Small intestine (tissue), 7 donors: ENCODE measurements around the gene NR1H3. TPM values are rescaled to one million over a fixed set of nuclear protein-coding genes. Genes with fewer than 3 reads are reported as not detected.
A peak's percentile ranks its signal among the peaks of the same experiment; 100 is the strongest.

Source experiments
- DNase-seq, 2 donors: peaks; one replicate each; pipeline versions ENCODE4 v3.0.0 to v3.0.0-alpha.2; 2013
- FAIRE-seq: peaks from 2 replicates; lab custom pipeline; 2012; peaks lifted over from hg19 to GRCh38; lab: Jason Lieb, UNC
- H3K27ac ChIP-seq, 3 donors: one replicate each; pipeline ENCODE4 v1.5.1; 2013; ENCODE audit warnings: low read length in 2 of 3, mild to moderate bottlenecking in 2 of 3, control low read depth in 1 of 3, inconsistent platforms in 1 of 3, low read depth in 1 of 3, moderate library complexity in 1 of 3
- H3K27me3 ChIP-seq, 3 donors: one replicate each; pipeline ENCODE4 v1.6.1; 2013; ENCODE audit warnings: low read length in 3 of 3, inconsistent platforms in 1 of 3; ENCODE audit not compliant: control insufficient read depth in 3 of 3, insufficient read depth in 3 of 3
- H3K36me3 ChIP-seq, 3 donors: one replicate each; pipeline ENCODE4 v1.6.1; 2013; ENCODE audit warnings: low read length in 3 of 3, inconsistent platforms in 1 of 3, low read depth in 1 of 3, mild to moderate bottlenecking in 1 of 3, moderate library complexity in 1 of 3; ENCODE audit not compliant: control insufficient read depth in 3 of 3, insufficient read depth in 2 of 3
- H3K4me1 ChIP-seq, 3 donors: one replicate each; pipeline ENCODE4 v1.6.1; 2013; ENCODE audit warnings: low read length in 2 of 3, inconsistent platforms in 1 of 3, low read depth in 1 of 3, mild to moderate bottlenecking in 1 of 3, moderate library complexity in 1 of 3; ENCODE audit not compliant: control insufficient read depth in 3 of 3, insufficient read depth in 2 of 3
- H3K4me3 ChIP-seq, 3 donors: one replicate each; pipeline ENCODE4 v1.5.1; 2013; ENCODE audit warnings: low read length in 3 of 3, control low read depth in 1 of 3, inconsistent platforms in 1 of 3, low read depth in 1 of 3, mild to moderate bottlenecking in 1 of 3, moderate library complexity in 1 of 3
- H3K9me3 ChIP-seq, 2 donors: one replicate each; pipeline ENCODE4 v1.6.1; 2013; ENCODE audit warnings: low read depth in 1 of 2, low read length in 1 of 2; ENCODE audit not compliant: control insufficient read depth in 2 of 2, insufficient read depth in 1 of 2
- WGBS, 3 donors: extraction: QIAGEN DNeasy Blood & Tissue Kit; methylation state at CpG; one replicate each; pipeline ENCODE4 v1.1.7; 2013; 5-methylcytosine and 5-hydroxymethylcytosine counted together
- polyA plus RNA-seq, 4 donors: library from polyadenylated mRNA; stranded (reverse) in 3 of 4; unstranded in 1 of 4; fragments of 200-250 nt in 3 of 4; fragments of 120-200 nt in 1 of 4; gene quantifications; one replicate each; pipeline versions ENCODE4 v1.2.1 to v1.2.3, GENCODE V29; 2013
- donor health status: healthy with polysubstance abuse.
- donor health status: control.
- donor health status: control.
- donor health status: Bipolar disorder and iron deficiency.
- donor health status: healthy.

Gene NR1H3
- polyA plus RNA-seq, 4 donors, result 102 to 366 (median 199) TPM

DNA sequence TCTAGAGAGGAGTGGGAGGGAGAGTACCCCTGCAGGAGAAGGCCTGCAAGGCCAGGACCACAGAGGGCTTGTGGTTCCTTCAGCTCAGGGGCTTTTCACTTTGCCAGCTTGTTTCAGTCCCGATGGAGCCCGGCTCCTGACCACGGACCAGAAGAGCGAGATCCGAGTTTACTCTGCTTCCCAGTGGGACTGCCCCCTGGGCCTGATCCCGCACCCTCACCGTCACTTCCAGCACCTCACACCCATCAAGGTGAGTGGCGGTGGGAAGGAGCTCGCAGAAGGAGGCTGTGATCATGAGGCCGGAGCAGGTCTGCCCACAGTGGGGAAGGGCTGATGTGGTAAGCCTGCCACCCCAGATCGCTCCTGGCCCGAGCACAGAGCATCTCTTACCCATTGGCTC is 22.6 kb upstream of the NR1H3 start:
- WGBS, 3 donors, result 92 to 93% (median 92%) methylated on average over 12 of the region's 12 CpGs
- Histone ChIP-seq H3K27me3 (no peaks in the 10 kb centered on the region), H3K4me1 (peaks cover 0 to 17% (median 0%) of the 10 kb centered on the region in 3 donors), H3K36me3 (peaks cover 4 to 54% (median 5%) of the 10 kb centered on the region in 3 donors), H3K9me3 (no peaks in the 10 kb centered on the region), H3K4me3 (no peak overlapping the region), H3K27ac (no peak overlapping the region)
- FAIRE-seq (no peak), DNase-seq (no peak)

DNA sequence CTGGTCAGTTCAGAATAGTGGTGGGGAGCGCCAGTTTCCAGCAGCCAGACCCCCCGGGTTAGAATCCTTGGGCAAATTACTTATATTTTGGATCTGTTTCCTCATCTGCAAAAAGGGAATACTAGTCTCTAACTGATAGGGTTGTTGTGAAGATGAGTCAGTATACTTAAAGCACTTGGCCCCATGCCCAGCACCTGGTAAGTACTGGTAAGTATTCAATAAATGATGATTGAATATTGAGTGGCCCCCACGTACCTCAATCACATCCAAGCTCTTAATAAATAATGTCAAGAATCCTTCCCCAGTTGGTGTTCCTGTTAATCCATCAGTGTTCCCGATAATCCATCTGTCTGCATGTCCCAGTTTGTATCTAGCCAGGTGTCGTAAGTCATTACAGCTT is 21.3 kb upstream of the NR1H3 start:
- H3K36me3 ChIP-seq, result peaks cover 5 to 62% (median 9%) of the 10 kb centered on the region in 3 donors
- no peak overlapping the region for H3K4me3 ChIP-seq
- peaks cover 0 to 17% (median 0%) of the 10 kb centered on the region in 3 donors for H3K4me1 ChIP-seq
- FAIRE-seq (no peak), DNase-seq (no peak)
- 81 to 87% (median 83%) methylated on average over 5 of the region's 5 CpGs for WGBS, 3 donors
- no peaks in the 10 kb centered on the region for H3K27me3 ChIP-seq
- no peaks in the 10 kb centered on the region for H3K9me3 ChIP-seq
- H3K27ac ChIP-seq, result no peak overlapping the region

DNA sequence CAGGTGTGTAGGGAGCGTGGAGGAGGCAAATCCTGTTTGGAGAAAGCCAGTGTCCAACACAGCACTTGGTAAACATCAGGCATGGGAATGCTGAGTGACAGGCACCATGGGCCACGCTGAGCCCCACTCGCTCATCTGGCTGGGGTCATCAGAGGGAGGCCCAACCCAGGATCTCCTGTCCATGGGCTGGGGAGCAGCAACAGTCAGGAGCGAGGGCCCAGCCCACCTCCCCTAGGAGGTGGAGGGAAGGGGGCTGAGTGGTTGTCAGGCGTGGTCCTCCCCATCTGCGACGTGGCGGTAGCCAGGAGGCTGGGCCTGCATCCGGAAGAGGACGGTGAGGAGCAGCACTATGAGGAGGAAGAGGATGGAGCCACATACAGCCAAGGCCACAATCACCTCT is 17.9 kb upstream of the NR1H3 start:
- FAIRE-seq (no peak), DNase-seq (no peak)
- WGBS, 3 donors, result 92 to 93% (median 93%) methylated on average over 8 to 10 of the region's 10 CpGs

GRCh38 chr11:47241841-47242301 is 15.9 kb upstream of the NR1H3 start:
- WGBS, 3 donors, result 89 to 93% (median 90%) methylated on average over 3 of the region's 3 CpGs
- Histone ChIP-seq H3K36me3 (peaks cover 18 to 88% (median 26%) of the 10 kb centered on the region in 3 donors), H3K4me1 (peaks cover 0 to 16% (median under 1%) of the 10 kb centered on the region in 3 donors), H3K9me3 (no peaks in the 10 kb centered on the region), H3K27me3 (no peaks in the 10 kb centered on the region), H3K27ac (no peak overlapping the region), H3K4me3 (no peak overlapping the region)
- DNase-seq (no peak), FAIRE-seq (no peak)

More for the DNA sequence above, 17.9 kb upstream of the NR1H3 start:
- H3K27me3 ChIP-seq, result no peaks in the 10 kb centered on the region
- H3K36me3 ChIP-seq, result peaks cover 13 to 76% (median 23%) of the 10 kb centered on the region in 3 donors
- H3K4me3 ChIP-seq, result no peak overlapping the region
- no peak overlapping the region for H3K27ac ChIP-seq
- H3K4me1 ChIP-seq, result peaks cover 0 to 1% (median 0%) of the 10 kb centered on the region in 3 donors
- no peaks in the 10 kb centered on the region for H3K9me3 ChIP-seq

- DNase-seq (no peak), FAIRE-seq (no peak)
- H3K4me3 ChIP-seq, result no peak overlapping the region
- H3K27me3 ChIP-seq, result no peaks in the 10 kb centered on the region
- H3K9me3 ChIP-seq, result no peaks in the 10 kb centered on the region
- WGBS, 3 donors, result 92 to 94% (median 93%) methylated on average over 20 to 21 of the region's 21 CpGs
- H3K4me1 ChIP-seq, result peaks cover 3 to 24% (median 4%) of the 10 kb centered on the region in 3 donors
- H3K36me3 ChIP-seq, result peaks cover 18 to 92% (median 29%) of the 10 kb centered on the region in 3 donors
- no peak overlapping the region for H3K27ac ChIP-seq
Measured at GRCh38 chr11:47242596-47243192, 15.1 kb upstream of the NR1H3 start.

DNA sequence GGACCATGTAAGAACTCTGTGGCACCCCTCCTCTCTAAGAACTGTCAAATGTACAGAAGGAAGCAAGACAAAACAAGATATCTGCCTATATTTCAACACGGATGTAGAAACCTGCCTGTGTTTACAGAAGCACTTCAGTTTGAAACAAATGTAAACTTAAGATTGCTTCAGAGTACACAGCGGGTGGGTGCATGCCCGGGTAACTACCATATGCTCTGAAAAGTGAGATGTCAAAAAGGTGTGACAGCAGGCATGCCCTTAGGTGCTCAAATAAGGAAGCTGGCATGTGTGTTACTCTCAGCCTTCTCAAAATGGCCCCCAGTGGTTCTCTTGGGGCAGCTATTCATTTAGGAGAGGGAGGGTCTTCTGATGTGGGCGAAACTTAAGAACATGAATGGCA is 14.3 kb upstream of the NR1H3 start:
- H3K4me3 ChIP-seq, result no peak overlapping the region
- no peak overlapping the region for H3K27ac ChIP-seq
- peaks cover 4 to 29% (median 6%) of the 10 kb centered on the region in 3 donors for H3K4me1 ChIP-seq
- DNase-seq (peak in 1 of 2 donors; percentile 28), FAIRE-seq (no peak)
- 71 to 73% (median 71%) methylated on average over 4 of the region's 4 CpGs for WGBS, 3 donors
- no peaks in the 10 kb centered on the region for H3K9me3 ChIP-seq
- no peaks in the 10 kb centered on the region for H3K27me3 ChIP-seq
- H3K36me3 ChIP-seq, result peaks cover 18 to 86% (median 29%) of the 10 kb centered on the region in 3 donors

- H3K36me3 ChIP-seq, result peaks cover 15 to 74% (median 29%) of the 10 kb centered on the region in 3 donors
- no peaks in the 10 kb centered on the region for H3K27me3 ChIP-seq
- peak overlapping the region in 2 of 3 donors; percentile 27 to 66 for H3K27ac ChIP-seq
- DNase-seq (no peak), FAIRE-seq (no peak)
- H3K4me3 ChIP-seq, result no peak overlapping the region
- peaks cover 4 to 34% (median 11%) of the 10 kb centered on the region in 3 donors for H3K4me1 ChIP-seq
- WGBS, 3 donors, result 93 to 96% (median 95%) methylated on average over 23 of the region's 23 CpGs
- no peaks in the 10 kb centered on the region for H3K9me3 ChIP-seq
Measured at GRCh38 chr11:47244448-47245350, 13.1 kb upstream of the NR1H3 start.

GRCh38 chr11:47245611-47246357 is 12.0 kb upstream of the NR1H3 start:
- H3K4me3 ChIP-seq, result no peak overlapping the region
- peak overlapping the region in 1 of 3 donors; percentile 85 for H3K27ac ChIP-seq
- H3K4me1 ChIP-seq, result peaks cover 4 to 34% (median 11%) of the 10 kb centered on the region in 3 donors
- no peak for FAIRE-seq
- peaks cover 15 to 67% (median 22%) of the 10 kb centered on the region in 3 donors for H3K36me3 ChIP-seq
- H3K9me3 ChIP-seq, result no peaks in the 10 kb centered on the region
- peak; percentile 68 to 79 for DNase-seq
- 55 to 75% (median 59%) methylated on average over 11 of the region's 11 CpGs for WGBS, 3 donors
- no peaks in the 10 kb centered on the region for H3K27me3 ChIP-seq
